ENCODE data around the gene CDK2AP2.

DNA sequence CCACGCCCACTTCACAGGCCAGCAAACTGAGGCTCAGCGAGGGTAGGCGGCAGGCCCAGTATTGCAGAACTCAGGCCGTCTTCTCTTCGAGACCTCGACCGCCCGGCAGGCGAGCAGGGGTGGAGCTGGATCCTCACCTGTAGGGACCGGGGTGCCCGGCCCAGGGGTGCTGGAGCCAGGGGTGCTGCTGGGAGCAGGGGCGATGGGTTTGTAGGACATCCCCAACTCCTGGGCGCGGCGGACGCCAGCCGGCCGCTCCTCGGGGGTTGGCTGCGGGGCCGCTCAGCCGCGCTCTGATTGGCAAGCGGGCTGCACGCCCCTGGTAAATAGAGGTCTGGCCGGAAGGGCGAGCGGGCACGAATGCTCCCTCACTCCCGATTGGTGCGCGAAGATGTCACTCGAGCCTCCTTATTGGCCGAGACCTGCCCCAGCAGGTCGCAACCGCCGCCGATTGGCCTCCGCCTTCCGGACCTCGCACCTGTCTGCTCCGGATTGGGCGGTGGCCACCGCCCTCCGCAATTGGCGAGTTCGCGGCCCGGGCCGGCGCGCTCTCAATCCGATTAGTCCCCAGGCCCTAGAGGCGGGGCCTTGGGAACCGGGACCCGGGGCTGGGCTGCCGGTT, at the start of gene CDK2AP2:
- TF ChIP-seq, protein P1, sequence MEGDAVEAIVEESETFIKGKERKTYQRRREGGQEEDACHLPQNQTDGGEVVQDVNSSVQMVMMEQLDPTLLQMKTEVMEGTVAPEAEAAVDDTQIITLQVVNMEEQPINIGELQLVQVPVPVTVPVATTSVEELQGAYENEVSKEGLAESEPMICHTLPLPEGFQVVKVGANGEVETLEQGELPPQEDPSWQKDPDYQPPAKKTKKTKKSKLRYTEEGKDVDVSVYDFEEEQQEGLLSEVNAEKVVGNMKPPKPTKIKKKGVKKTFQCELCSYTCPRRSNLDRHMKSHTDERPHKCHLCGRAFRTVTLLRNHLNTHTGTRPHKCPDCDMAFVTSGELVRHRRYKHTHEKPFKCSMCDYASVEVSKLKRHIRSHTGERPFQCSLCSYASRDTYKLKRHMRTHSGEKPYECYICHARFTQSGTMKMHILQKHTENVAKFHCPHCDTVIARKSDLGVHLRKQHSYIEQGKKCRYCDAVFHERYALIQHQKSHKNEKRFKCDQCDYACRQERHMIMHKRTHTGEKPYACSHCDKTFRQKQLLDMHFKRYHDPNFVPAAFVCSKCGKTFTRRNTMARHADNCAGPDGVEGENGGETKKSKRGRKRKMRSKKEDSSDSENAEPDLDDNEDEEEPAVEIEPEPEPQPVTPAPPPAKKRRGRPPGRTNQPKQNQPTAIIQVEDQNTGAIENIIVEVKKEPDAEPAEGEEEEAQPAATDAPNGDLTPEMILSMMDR (IDR thresholded peaks at IDR 0.05) = peak in 1 of 4 experiments; percentile 4
- TF ChIP-seq POLR2A (IDR thresholded peaks at IDR 0.05) = peak; percentile 84 to 88
